SH-SY5Y (cell line): ENCODE data around the gene SYAP1.

ENCODE experiments used
- GATA2 ChIP-seq: IDR thresholded peaks from 2 replicates; pipeline ENCODE4 v1.6.1; 2011; ENCODE audit warnings: mild to moderate bottlenecking, low read depth, low read length
- GATA3 ChIP-seq: IDR thresholded peaks from 2 replicates; pipeline ENCODE4 v1.6.1; 2011; ENCODE audit warnings: low read depth, mild to moderate bottlenecking, low read length, moderate library complexity

GRCh38 chrX:16748425-16748824 lies 29.0 kb downstream of the SYAP1 start:
- TF ChIP-seq GATA3 (no peak), GATA2 (no peak)
